Vagina (tissue), 2 donors: ENCODE measurements around the gene KCNT2. TPM values are rescaled to one million over a fixed set of nuclear protein-coding genes. Genes with fewer than 3 reads are reported as not detected.
A peak's percentile ranks its signal among the peaks of the same experiment; 100 is the strongest.

ENCODE experiments used
- DNase-seq, 2 donors: peaks; one replicate each; pipeline ENCODE4 v3.0.0-alpha.2; 2017; ENCODE audit errors: extremely low spot score in 2 of 2
- H3K27ac ChIP-seq: fragments of 200-600 bp; sonication (generic); one replicate; pipeline ENCODE4 v1.5.1; 2019
- H3K27me3 ChIP-seq: fragments of 200-600 bp; sonication (generic); one replicate; pipeline ENCODE4 v1.5.1; 2019
- H3K36me3 ChIP-seq, 2 donors: fragments of 200-600 bp; sonication (generic); one replicate each; pipeline ENCODE4 v1.5.1; 2017 to 2019
- H3K4me1 ChIP-seq: fragments of 200-600 bp; sonication (generic); one replicate; pipeline ENCODE4 v1.5.1; 2019
- H3K4me3 ChIP-seq, 2 donors: fragments of 200-600 bp; sonication (generic); 1 replicate in 1 of 2; 2 replicates in 1 of 2; pipeline ENCODE4 v1.5.1; 2016 to 2019
- H3K9me3 ChIP-seq: fragments of 200-600 bp; sonication (generic); one replicate; pipeline ENCODE4 v1.5.1; 2019
- CTCF ChIP-seq, 3 experiments: fragments of 450-650 bp in 2 of 3; fragments of 200-600 bp in 1 of 3; sonication (generic) in 1 of 3; IDR thresholded peaks; one replicate each; pipeline ENCODE4 v1.5.1; 2017 to 2019; ENCODE audit warnings: antibody characterized with exemption in 3 of 3, mild to moderate bottlenecking in 2 of 3, moderate library complexity in 2 of 3
- POLR2A ChIP-seq, 2 donors: fragments of 450-650 bp; IDR thresholded peaks; one replicate each; pipeline ENCODE4 v1.6.1; 2017; ENCODE audit warnings: antibody characterized with exemption in 2 of 2, mild to moderate bottlenecking in 2 of 2, moderate library complexity in 2 of 2
- POLR2AphosphoS5 ChIP-seq, 2 donors: sonication (generic); formaldehyde crosslinking; IDR thresholded peaks; one replicate each; pipeline ENCODE4 v1.9.0; 2017; ENCODE audit warnings: antibody characterized with exemption in 2 of 2, mild to moderate bottlenecking in 2 of 2, low read depth in 1 of 2; ENCODE audit not compliant: insufficient read depth in 1 of 2
- intact Hi-C: fragments of 100-400 bp; cut with DNase I; formaldehyde crosslinking; loops from one replicate; pipeline ENCODE4 v1.15.1; 2023
- total RNA-seq: library from RNA; depleted of rRNA; stranded (reverse); fragments of >200 nt; gene quantifications from one replicate; pipeline ENCODE4 v1.2.3, GENCODE V29; 2016

Gene KCNT2
- total RNA-seq, 1 donor from 2014 or later = 1.2 TPM

GRCh38 chr1:196573226-196573625 is 35.0 kb downstream of the KCNT2 start:
- no peak overlapping the region for H3K4me3 ChIP-seq
- H3K27ac ChIP-seq = no peak overlapping the region
- intact Hi-C loops = no loop called here
- TF ChIP-seq POLR2A (IDR thresholded peaks at IDR 0.05) (no peak), CTCF (IDR thresholded peaks at IDR 0.05) (no peak), POLR2AphosphoS5 (IDR thresholded peaks at IDR 0.05; ENCODE audit: insufficient read depth in 1 of 2, low read depth in 1 of 2) (no peak)
- H3K36me3 ChIP-seq = no peaks in the 10 kb centered on the region
- H3K4me1 ChIP-seq = no peaks in the 10 kb centered on the region
- DNase-seq = no peak
- H3K9me3 ChIP-seq = no peaks in the 10 kb centered on the region
- no peaks in the 10 kb centered on the region for H3K27me3 ChIP-seq

GRCh38 chr1:196567238-196567637 is 41.0 kb downstream of the KCNT2 start:
- intact Hi-C loops = no loop called here
- Histone ChIP-seq H3K27me3 (no peaks in the 10 kb centered on the region), H3K4me3 (no peak overlapping the region), H3K4me1 (no peaks in the 10 kb centered on the region), H3K27ac (no peak overlapping the region), H3K9me3 (no peaks in the 10 kb centered on the region), H3K36me3 (no peaks in the 10 kb centered on the region)
- TF ChIP-seq CTCF (IDR thresholded peaks at IDR 0.05) (no peak), POLR2AphosphoS5 (IDR thresholded peaks at IDR 0.05; ENCODE audit: insufficient read depth in 1 of 2, low read depth in 1 of 2) (no peak), POLR2A (IDR thresholded peaks at IDR 0.05) (no peak)
- DNase-seq = no peak

- Histone ChIP-seq H3K27ac (no peak overlapping the region), H3K36me3 (no peaks in the 10 kb centered on the region), H3K27me3 (no peaks in the 10 kb centered on the region), H3K4me3 (no peak overlapping the region), H3K9me3 (no peaks in the 10 kb centered on the region), H3K4me1 (no peaks in the 10 kb centered on the region)
- TF ChIP-seq POLR2AphosphoS5 (IDR thresholded peaks at IDR 0.05; ENCODE audit: insufficient read depth in 1 of 2, low read depth in 1 of 2) = no peak
- TF ChIP-seq CTCF (IDR thresholded peaks at IDR 0.05) = no peak
- no peak for TF ChIP-seq POLR2A (IDR thresholded peaks at IDR 0.05)
- intact Hi-C loops = no loop called here
- no peak for DNase-seq
These were observed 44.5 kb downstream of the KCNT2 start for GRCh38 chr1:196563768-196564167.

- DNase-seq = no peak
- Histone ChIP-seq H3K9me3 (no peaks in the 10 kb centered on the region), H3K27ac (no peak overlapping the region), H3K4me3 (no peak overlapping the region), H3K27me3 (no peaks in the 10 kb centered on the region), H3K4me1 (no peaks in the 10 kb centered on the region), H3K36me3 (no peaks in the 10 kb centered on the region)
- intact Hi-C loops = no loop called here
- TF ChIP-seq POLR2A (IDR thresholded peaks at IDR 0.05) = no peak
- TF ChIP-seq POLR2AphosphoS5 (IDR thresholded peaks at IDR 0.05; ENCODE audit: insufficient read depth in 1 of 2, low read depth in 1 of 2) = no peak
- TF ChIP-seq CTCF (IDR thresholded peaks at IDR 0.05) = no peak
These were observed 48.9 kb downstream of the KCNT2 start for GRCh38 chr1:196559314-196559713.

- Histone ChIP-seq H3K27ac (no peak overlapping the region), H3K4me3 (peak overlapping the region in 1 of 2 donors; percentile 19), H3K4me1 (no peaks in the 10 kb centered on the region), H3K27me3 (no peaks in the 10 kb centered on the region), H3K9me3 (no peaks in the 10 kb centered on the region), H3K36me3 (no peaks in the 10 kb centered on the region)
- TF ChIP-seq POLR2A (IDR thresholded peaks at IDR 0.05) = no peak
- TF ChIP-seq CTCF (IDR thresholded peaks at IDR 0.05) = no peak
- TF ChIP-seq POLR2AphosphoS5 (IDR thresholded peaks at IDR 0.05; ENCODE audit: insufficient read depth in 1 of 2, low read depth in 1 of 2) = no peak
- intact Hi-C loops = no loop called here
- no peak for DNase-seq
These were observed 49.8 kb downstream of the KCNT2 start for GRCh38 chr1:196558411-196558810.
